Esophagus muscularis mucosa (tissue), 3 donors: ENCODE data around the gene DUSP6.

ENCODE experiments used
- CTCF ChIP-seq, 3 experiments: fragments of 200-600 bp in 2 of 3; fragments of 450-650 bp in 1 of 3; sonication (generic) in 2 of 3; IDR thresholded peaks; one replicate each; pipeline ENCODE4 v1.5.1; 2017 to 2019; ENCODE audit warnings: antibody characterized with exemption in 3 of 3, mild to moderate bottlenecking in 2 of 3, moderate library complexity in 1 of 3
- POLR2A ChIP-seq: fragments of 450-650 bp; IDR thresholded peaks from one replicate; pipeline ENCODE4 v1.6.1; 2017; ENCODE audit warnings: antibody characterized with exemption, moderate library complexity, mild to moderate bottlenecking, low read depth

GRCh38 chr12:89372584-89373370 lies 20.5 kb upstream of the DUSP6 start:
- no peak for TF ChIP-seq CTCF (IDR thresholded peaks at IDR 0.05)
- no peak for TF ChIP-seq POLR2A
